GM23248 (cell line): ENCODE measurements around the gene CNIH3. TPM values are rescaled to one million over a fixed set of nuclear protein-coding genes. Genes with fewer than 3 reads are reported as not detected.

ENCODE experiments used
- DNase-seq: peaks from one replicate; pipeline ENCODE4 v3.0.0-alpha.2; 2015
- H2AFZ ChIP-seq: fragments of 200-600 bp; sonication (generic); 2 replicates; pipeline ENCODE4 v1.6.1; 2016; ENCODE audit warnings: antibody characterized with exemption
- H3F3A ChIP-seq: fragments of 200-600 bp; sonication (generic); 2 replicates; pipeline ENCODE4 v1.6.1; 2016; ENCODE audit warnings: mild to moderate bottlenecking, antibody characterized with exemption, mixed run types; ENCODE audit not compliant: insufficient read depth
- H3K27ac ChIP-seq: fragments of 200-600 bp; sonication (generic); 2 replicates; pipeline ENCODE4 v1.5.1; 2016; ENCODE audit warnings: mild to moderate bottlenecking
- H3K27me3 ChIP-seq: fragments of 200-600 bp; sonication (generic); replicated peaks from 2 replicates; pipeline ENCODE4 v1.6.1; 2016; ENCODE audit warnings: mild to moderate bottlenecking; ENCODE audit not compliant: insufficient read depth
- H3K36me3 ChIP-seq: fragments of 200-600 bp; sonication (generic); 2 replicates; pipeline ENCODE4 v1.6.1; 2016; ENCODE audit warnings: low read depth, mild to moderate bottlenecking
- H3K4me1 ChIP-seq: fragments of 200-600 bp; sonication (generic); 2 replicates; pipeline ENCODE4 v1.6.1; 2016; ENCODE audit warnings: mild to moderate bottlenecking; ENCODE audit not compliant: insufficient read depth
- H3K4me2 ChIP-seq: fragments of 200-600 bp; sonication (generic); one replicate; pipeline ENCODE4 v1.6.1; 2016; ENCODE audit warnings: mild to moderate bottlenecking; ENCODE audit not compliant: unreplicated experiment
- H3K4me3 ChIP-seq: fragments of 200-600 bp; sonication (generic); 2 replicates; pipeline ENCODE4 v1.5.1; 2016; ENCODE audit warnings: mild to moderate bottlenecking
- H3K79me2 ChIP-seq: fragments of 200-600 bp; sonication (generic); 2 replicates; pipeline ENCODE4 v1.6.1; 2016; ENCODE audit warnings: mild to moderate bottlenecking; ENCODE audit not compliant: insufficient read depth
- H3K9ac ChIP-seq: fragments of 200-600 bp; sonication (generic); 2 replicates; pipeline ENCODE4 v1.6.1; 2016; ENCODE audit warnings: mild to moderate bottlenecking
- H3K9me2 ChIP-seq: fragments of 200-600 bp; sonication (generic); 2 replicates; pipeline ENCODE4 v1.6.1; 2016; ENCODE audit warnings: mixed run types, mild to moderate bottlenecking, moderate library complexity; ENCODE audit not compliant: insufficient read depth
- H3K9me3 ChIP-seq: fragments of 200-600 bp; sonication (generic); one replicate; pipeline ENCODE4 v1.6.1; 2017; ENCODE audit warnings: low read depth
- H4K20me1 ChIP-seq: fragments of 200-600 bp; sonication (generic); 2 replicates; pipeline ENCODE4 v1.6.0; 2016; ENCODE audit not compliant: insufficient read depth
- EZH2 ChIP-seq: fragments of 200-600 bp; sonication (generic); IDR thresholded peaks from 2 replicates; pipeline ENCODE4 v1.6.1; 2018; ENCODE audit warnings: antibody characterized with exemption, mild to moderate bottlenecking; ENCODE audit not compliant: insufficient read depth, poor library complexity, severe bottlenecking
- EZH2phosphoT487 ChIP-seq: fragments of 200-600 bp; sonication (generic); IDR thresholded peaks from 2 replicates; pipeline ENCODE4 v1.6.1; 2018; ENCODE audit warnings: antibody characterized with exemption, moderate library complexity, mild to moderate bottlenecking, low read depth; ENCODE audit not compliant: insufficient read depth
- WGBS, 2 experiments: methylation state at CpG; one replicate each; pipeline ENCODE4 v1.1.6; 2015 to 2017; ENCODE audit warnings: low lambda C conversion rate in 2 of 2, low coverage in 1 of 2; ENCODE audit errors: missing lambda C conversion rate in 2 of 2; 5-methylcytosine and 5-hydroxymethylcytosine counted together
- in situ Hi-C: fragments of 300-500 bp; cut with MboI; formaldehyde crosslinking; loops from 2 replicates; pipeline ENCODE4 v1.15.0; 2020
- polyA plus RNA-seq: library from polyadenylated mRNA; unstranded; fragments of >200 nt; fragmentation: Nextera tagmentation; extraction: Ambion mirVana; gene quantifications from 2 replicates; pipeline ENCODE4 v1.2.1, GENCODE V29; 2016
- total RNA-seq: library from RNA; depleted of rRNA; stranded (reverse); fragments of >200 nt; shearing (Covaris generic); gene quantifications from 2 replicates; pipeline ENCODE4 v1.2.3, GENCODE V29; 2014

Gene CNIH3
- total and polyA plus RNA-seq, 2 experiments from 2014 or later, result 4.7 to 6.4 TPM

DNA sequence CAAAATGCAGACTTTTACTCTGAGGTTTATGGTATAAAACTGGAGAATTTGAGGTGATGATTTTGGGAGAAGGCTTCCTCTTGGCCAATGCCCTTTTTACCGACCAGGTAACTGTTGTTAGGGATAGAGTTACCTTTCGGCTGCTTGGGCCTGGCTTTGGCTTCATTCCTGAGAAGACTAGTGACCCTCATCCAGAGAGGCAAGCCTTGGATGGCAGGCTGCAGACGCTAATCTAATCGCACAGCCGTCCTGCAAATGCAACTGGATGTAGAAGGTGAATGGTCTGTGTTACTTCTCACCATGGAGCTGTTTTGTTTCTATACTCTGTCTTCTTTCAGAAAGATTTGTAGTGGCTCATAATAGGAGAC, 124.6 kb downstream of the CNIH3 start:
- peaks cover 16% of the 10 kb centered on the region for H3K4me1 ChIP-seq
- no peak for DNase-seq
- H3K4me2 ChIP-seq, result no peak overlapping the region
- H3F3A ChIP-seq, result no peaks in the 10 kb centered on the region
- H3K27ac ChIP-seq, result no peak overlapping the region
- H3K79me2 ChIP-seq, result no peaks in the 10 kb centered on the region
- H3K27me3 ChIP-seq, result no peaks in the 10 kb centered on the region
- H3K36me3 ChIP-seq, result no peaks in the 10 kb centered on the region
- no peaks in the 10 kb centered on the region for H4K20me1 ChIP-seq
- in situ Hi-C loops, result no loop called here
- no peak overlapping the region for H3K4me3 ChIP-seq
- 95 to 99% methylated on average over 5 of the region's 5 CpGs for WGBS, 2 experiments
- no peak overlapping the region for H3K9ac ChIP-seq
- H2AFZ ChIP-seq, result no peak overlapping the region
- no peaks in the 10 kb centered on the region for H3K9me3 ChIP-seq
- H3K9me2 ChIP-seq, result no peaks in the 10 kb centered on the region
- TF ChIP-seq EZH2 (no peak), EZH2phosphoT487 (no peak)

DNA sequence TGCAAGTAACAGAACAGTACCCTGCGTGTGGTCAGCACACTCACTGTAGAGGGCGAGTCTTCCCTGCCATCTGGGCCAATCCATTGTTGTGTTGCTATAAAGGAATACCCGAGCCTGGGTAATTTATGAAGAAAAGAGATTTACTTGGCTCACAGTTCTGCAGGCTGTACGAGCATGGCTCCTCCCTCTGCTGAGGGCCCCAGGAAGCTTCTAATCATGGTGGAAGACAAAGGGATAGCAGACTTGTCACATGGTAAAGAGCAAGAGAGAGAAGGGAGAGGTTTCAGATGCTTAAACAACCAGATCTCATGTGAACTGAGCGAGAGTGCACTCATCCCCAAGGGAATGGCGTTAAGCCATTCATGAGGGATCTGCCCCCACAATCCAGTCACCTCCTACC, 126.2 kb downstream of the CNIH3 start:
- Histone ChIP-seq H3F3A (0 out of 2 replicates have a peak, but pooled peaks cover 6% of the 10 kb centered on the region), H4K20me1 (no peaks in the 10 kb centered on the region), H3K9ac (no peak overlapping the region), H3K9me2 (no peaks in the 10 kb centered on the region), H2AFZ (no peak overlapping the region), H3K9me3 (no peaks in the 10 kb centered on the region), H3K4me3 (no peak overlapping the region), H3K79me2 (no peaks in the 10 kb centered on the region), H3K27ac (no peak overlapping the region), H3K4me2 (no peak overlapping the region), H3K36me3 (no peaks in the 10 kb centered on the region), H3K4me1 (peaks cover 13% of the 10 kb centered on the region), H3K27me3 (no peaks in the 10 kb centered on the region)
- in situ Hi-C loops, result no loop called here
- no peak for TF ChIP-seq EZH2phosphoT487
- TF ChIP-seq EZH2, result no peak
- no peak for DNase-seq
- WGBS, 2 experiments, result 87 to 89% methylated on average over 5 to 6 of the region's 6 CpGs

DNA sequence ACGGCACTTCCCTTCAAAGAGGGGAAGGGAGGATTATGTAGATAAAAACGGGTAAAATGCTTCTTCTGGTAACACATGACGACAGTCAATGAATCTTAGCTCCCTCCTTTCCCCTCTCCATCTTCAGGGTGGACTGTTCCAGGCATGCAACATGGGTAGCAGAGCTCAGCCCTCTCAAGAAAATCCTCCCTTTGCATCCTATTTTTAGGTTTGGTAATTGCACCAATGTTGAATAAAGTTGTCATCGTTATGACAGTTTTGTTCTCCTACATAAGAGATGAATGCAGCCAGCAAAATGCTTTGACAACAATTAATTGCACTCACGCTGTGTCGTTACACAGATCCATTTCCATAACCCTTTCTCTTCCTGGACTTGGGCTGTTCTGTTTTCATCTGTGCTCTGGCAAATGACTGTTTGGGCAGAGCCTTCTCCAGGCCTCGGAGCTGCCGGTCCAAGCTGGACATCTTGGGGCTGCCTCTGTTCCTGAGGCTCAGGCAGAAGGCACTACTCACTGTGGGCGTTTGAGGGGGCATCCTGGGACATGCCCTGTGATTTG, 127.6 kb downstream of the CNIH3 start:
- Histone ChIP-seq H3K27me3 (no peaks in the 10 kb centered on the region), H3K4me1 (peaks cover 11% of the 10 kb centered on the region), H3K9me3 (no peaks in the 10 kb centered on the region), H3K27ac (no peak overlapping the region), H3F3A (0 out of 2 replicates have a peak, but pooled peaks cover 8% of the 10 kb centered on the region), H3K79me2 (no peaks in the 10 kb centered on the region), H2AFZ (0 out of 2 replicates have a peak overlapping the region, but pooled peaks have one; percentile 43), H4K20me1 (no peaks in the 10 kb centered on the region), H3K9ac (no peak overlapping the region), H3K4me3 (no peak overlapping the region), H3K4me2 (no peak overlapping the region), H3K9me2 (no peaks in the 10 kb centered on the region), H3K36me3 (no peaks in the 10 kb centered on the region)
- in situ Hi-C loops, result no loop called here
- TF ChIP-seq EZH2phosphoT487, result no peak
- no peak for TF ChIP-seq EZH2
- WGBS, 2 experiments, result 40 to 42% methylated on average over 9 of the region's 9 CpGs
- DNase-seq, result no peak

DNA sequence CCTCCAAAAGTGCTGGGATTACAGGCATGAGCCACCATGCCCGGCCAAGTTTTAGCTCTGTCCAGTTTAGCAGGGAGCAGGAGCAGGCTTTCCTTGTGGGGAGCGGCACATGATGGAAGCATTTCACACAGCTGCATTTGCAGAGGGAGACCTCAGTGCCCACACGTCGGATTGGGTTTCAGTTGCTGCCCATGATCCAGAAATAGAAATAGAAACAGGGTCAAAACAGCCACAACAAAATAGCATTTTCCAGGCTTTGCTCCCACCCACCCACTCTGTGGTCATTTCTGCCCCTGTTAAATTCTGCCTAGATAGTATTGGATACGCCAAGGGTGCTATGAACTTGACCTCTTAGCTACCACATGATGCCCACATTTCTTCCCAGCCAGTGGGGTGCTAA, 128.4 kb downstream of the CNIH3 start:
- no peaks in the 10 kb centered on the region for H3K27me3 ChIP-seq
- 0 out of 2 replicates have a peak, but pooled peaks cover 8% of the 10 kb centered on the region for H3F3A ChIP-seq
- H2AFZ ChIP-seq, result no peak overlapping the region
- H3K9ac ChIP-seq, result no peak overlapping the region
- no peak for TF ChIP-seq EZH2
- no peak overlapping the region for H3K4me3 ChIP-seq
- H4K20me1 ChIP-seq, result no peaks in the 10 kb centered on the region
- H3K27ac ChIP-seq, result no peak overlapping the region
- no peak overlapping the region for H3K4me2 ChIP-seq
- peaks cover 11% of the 10 kb centered on the region for H3K4me1 ChIP-seq
- DNase-seq, result no peak
- whole genome bisulfite sequencing, 2 experiments, result 82 to 90% methylated on average over 5 of the region's 5 CpGs
- in situ Hi-C loops, result no loop called here
- no peaks in the 10 kb centered on the region for H3K79me2 ChIP-seq
- no peaks in the 10 kb centered on the region for H3K9me2 ChIP-seq
- no peaks in the 10 kb centered on the region for H3K36me3 ChIP-seq
- no peaks in the 10 kb centered on the region for H3K9me3 ChIP-seq

DNA sequence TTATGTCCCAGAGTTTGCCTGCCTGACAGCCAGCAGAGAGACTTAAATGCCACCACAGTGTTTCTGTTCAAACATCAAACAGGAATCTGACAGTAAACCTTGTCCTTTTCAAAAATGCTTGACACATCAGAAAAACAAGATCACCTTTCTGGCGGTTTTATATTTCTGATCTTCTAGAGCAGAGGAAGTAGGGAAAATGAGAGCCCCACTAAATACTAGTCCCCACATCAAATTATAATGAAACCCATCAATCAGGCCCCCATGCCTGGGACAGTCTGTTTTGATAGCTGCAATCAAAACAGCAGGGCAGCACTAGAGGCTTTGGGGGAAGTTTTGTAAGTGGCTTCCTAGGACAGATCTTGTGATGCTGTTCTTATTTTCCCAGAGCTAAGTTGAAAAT, 129.3 kb downstream of the CNIH3 start:
- Histone ChIP-seq H3K36me3 (no peaks in the 10 kb centered on the region), H4K20me1 (no peaks in the 10 kb centered on the region), H3K9me3 (no peaks in the 10 kb centered on the region), H3K27ac (no peak overlapping the region), H3K79me2 (no peaks in the 10 kb centered on the region), H3K4me2 (no peak overlapping the region), H3K4me1 (peaks cover 11% of the 10 kb centered on the region), H3F3A (0 out of 2 replicates have a peak, but pooled peaks cover 8% of the 10 kb centered on the region), H3K9ac (no peak overlapping the region), H2AFZ (no peak overlapping the region), H3K9me2 (no peaks in the 10 kb centered on the region), H3K4me3 (no peak overlapping the region), H3K27me3 (no peaks in the 10 kb centered on the region)
- TF ChIP-seq EZH2phosphoT487, result no peak
- no peak for TF ChIP-seq EZH2
- no peak for DNase-seq
- 95 to 100% methylated on average over 1 of the region's 1 CpG for WGBS, 2 experiments
- in situ Hi-C loops, result no loop called here
